Measurements from ENCODE around the gene PACRG.

The PACRG gene

DNA sequence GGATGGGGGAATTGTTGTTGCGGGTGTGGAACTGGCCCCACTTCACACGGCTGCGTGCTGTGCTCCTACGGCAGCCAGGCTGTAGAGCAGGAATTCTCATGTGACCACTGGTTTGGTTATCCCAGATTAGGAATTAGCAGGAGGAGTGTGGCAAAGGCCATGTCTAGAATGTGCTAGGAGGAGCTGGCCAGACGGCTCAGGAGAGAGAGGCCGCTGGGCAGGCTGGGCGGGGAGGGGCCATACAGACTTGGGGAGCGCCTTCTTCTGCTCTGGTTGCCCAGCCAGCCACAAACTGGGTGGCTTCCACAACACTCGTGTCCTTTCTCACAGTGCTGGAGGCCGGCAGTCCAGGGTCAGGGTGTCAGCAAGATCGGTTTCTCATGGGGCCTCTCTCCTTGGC is 441.7 kb downstream of the PACRG start:
- TF ChIP-seq, protein P1, sequence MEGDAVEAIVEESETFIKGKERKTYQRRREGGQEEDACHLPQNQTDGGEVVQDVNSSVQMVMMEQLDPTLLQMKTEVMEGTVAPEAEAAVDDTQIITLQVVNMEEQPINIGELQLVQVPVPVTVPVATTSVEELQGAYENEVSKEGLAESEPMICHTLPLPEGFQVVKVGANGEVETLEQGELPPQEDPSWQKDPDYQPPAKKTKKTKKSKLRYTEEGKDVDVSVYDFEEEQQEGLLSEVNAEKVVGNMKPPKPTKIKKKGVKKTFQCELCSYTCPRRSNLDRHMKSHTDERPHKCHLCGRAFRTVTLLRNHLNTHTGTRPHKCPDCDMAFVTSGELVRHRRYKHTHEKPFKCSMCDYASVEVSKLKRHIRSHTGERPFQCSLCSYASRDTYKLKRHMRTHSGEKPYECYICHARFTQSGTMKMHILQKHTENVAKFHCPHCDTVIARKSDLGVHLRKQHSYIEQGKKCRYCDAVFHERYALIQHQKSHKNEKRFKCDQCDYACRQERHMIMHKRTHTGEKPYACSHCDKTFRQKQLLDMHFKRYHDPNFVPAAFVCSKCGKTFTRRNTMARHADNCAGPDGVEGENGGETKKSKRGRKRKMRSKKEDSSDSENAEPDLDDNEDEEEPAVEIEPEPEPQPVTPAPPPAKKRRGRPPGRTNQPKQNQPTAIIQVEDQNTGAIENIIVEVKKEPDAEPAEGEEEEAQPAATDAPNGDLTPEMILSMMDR (IDR thresholded peaks at IDR 0.05; ENCODE audit: insufficient read depth, low read depth, low read length, missing control alignments), result no peak

DNA sequence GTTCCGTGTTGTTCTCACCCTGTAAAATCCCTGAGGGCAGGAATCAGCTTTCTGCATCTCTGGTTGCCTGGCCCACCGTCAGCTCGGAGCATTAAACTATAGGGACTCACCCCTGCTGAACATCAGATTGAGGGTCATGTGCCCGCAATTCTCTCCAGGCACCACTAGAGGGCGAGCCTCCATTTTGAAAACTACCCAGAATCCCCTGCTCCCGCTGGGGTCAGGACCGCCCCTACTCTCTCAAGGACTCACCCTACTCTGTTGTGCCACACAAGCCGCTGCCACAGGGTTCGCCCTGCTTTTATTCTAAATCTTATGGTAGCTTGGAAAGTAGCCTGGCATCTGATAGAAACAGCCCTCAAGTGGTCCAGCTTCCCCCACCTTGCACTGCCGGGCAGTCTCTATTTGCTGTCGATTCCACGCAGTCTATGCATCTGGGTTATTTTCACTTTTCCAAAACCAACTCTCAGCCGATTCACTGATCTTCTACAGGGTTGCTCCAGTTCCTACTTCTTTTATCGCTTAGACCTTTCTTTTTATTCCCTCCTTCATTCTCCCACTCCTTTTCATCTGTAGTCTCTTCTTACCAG is 442.6 kb downstream of the PACRG start:
- H3K4me3 ChIP-seq (ENCODE audit: low read length), result no peak overlapping the region
- TF ChIP-seq, protein P1 (IDR thresholded peaks at IDR 0.05; ENCODE audit: insufficient read depth, low read depth, low read length, missing control alignments), result peak; percentile 59
- peak; percentile 6 for DNase-seq (ENCODE audit: low read depth)

More for the DNA sequence above, 441.7 kb downstream of the PACRG start:
- H3K4me3 ChIP-seq (ENCODE audit: low read length), result no peak overlapping the region
- no peak for DNase-seq (ENCODE audit: low read depth)

DNA sequence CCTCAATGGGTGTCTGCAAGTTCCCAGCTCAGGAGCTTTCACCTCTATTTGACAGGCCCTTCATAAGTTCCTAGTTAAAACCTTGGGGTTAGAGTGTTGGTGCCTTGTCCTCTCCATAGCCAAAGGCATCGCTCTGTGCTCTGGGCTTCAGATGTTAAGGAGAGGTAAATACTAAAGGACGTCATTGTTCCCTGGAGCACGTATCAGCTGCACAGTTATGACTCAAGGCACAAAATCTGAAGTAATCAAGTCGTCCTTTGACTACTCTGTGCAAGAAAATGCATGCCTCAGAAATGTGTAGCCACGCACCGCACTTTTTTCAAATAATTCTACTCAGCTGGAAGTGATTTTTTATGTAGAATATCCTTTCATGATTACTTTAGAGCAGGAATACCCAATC is 446.0 kb downstream of the PACRG start:
- DNase-seq (ENCODE audit: low read depth), result no peak
- H3K4me3 ChIP-seq (ENCODE audit: low read length), result no peak overlapping the region
- TF ChIP-seq, protein P1 (IDR thresholded peaks at IDR 0.05; ENCODE audit: insufficient read depth, low read depth, low read length, missing control alignments), result no peak

DNA sequence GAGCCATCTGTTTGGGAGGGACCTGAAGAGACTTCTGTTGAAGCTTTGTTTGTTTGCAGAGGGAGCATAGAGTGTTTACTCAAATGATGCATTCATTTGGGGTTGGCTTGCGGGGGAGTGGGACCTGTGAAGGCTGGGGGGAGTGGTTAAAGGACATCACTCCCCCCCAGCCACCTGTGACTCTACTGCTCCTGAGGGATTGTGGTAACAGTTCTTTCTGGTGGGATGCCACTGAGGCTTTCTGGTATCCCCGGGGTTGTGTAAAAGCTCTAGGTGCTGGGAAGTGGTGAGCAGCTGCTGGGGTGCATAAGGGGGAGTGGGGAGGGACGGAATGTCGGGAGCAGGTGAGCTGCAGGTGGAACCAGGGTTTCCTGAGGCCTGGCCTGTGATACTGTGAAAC is 447.5 kb downstream of the PACRG start:
- no peak overlapping the region for H3K4me3 ChIP-seq (ENCODE audit: low read length)
- TF ChIP-seq, protein P1 (IDR thresholded peaks at IDR 0.05; ENCODE audit: insufficient read depth, low read depth, low read length, missing control alignments), result no peak
- no peak for DNase-seq (ENCODE audit: low read depth)

DNA sequence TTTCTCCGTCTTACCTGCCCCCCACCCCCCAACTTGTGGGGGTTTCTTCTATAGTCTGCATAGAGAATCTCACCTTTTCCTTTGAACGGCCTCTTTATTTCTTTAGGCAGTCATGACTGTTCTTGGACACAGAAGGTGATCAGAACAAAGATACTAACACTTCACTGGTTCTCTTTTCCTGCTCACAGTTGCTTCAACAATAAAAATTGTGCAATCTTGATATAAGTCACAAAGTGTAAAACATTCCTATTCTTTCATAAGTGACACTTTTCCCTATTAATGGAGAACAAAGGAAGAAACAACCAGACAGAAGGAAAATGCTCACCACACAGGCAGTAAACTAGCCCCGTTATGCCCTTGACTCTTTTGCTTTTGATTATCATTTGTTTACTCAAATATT is 448.3 kb downstream of the PACRG start:
- TF ChIP-seq, protein P1 (IDR thresholded peaks at IDR 0.05; ENCODE audit: insufficient read depth, low read depth, low read length, missing control alignments), result no peak
- H3K4me3 ChIP-seq (ENCODE audit: low read length), result no peak overlapping the region
- no peak for DNase-seq (ENCODE audit: low read depth)

DNA sequence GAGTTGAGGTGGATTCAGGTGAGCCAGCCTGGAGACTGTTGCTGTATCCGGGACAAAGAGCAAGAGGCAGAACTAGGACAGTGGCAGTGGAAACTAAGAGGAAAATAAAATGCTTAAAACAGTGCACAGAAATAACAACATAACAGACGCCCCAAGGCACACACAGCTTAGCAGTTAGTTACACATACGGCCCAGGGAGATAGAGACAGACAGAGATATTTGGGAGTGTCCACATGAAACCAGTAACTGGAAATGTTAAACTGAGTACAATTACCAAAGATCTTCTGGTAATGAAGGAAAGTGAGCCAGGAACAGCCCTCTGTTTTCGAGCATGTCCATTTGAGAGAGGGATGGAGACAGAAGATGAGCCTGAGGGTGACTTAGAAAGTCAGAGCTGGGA is 449.2 kb downstream of the PACRG start:
- TF ChIP-seq, protein P1 (IDR thresholded peaks at IDR 0.05; ENCODE audit: insufficient read depth, low read depth, low read length, missing control alignments), result no peak
- H3K4me3 ChIP-seq (ENCODE audit: low read length), result no peak overlapping the region
- DNase-seq (ENCODE audit: low read depth), result no peak

DNA sequence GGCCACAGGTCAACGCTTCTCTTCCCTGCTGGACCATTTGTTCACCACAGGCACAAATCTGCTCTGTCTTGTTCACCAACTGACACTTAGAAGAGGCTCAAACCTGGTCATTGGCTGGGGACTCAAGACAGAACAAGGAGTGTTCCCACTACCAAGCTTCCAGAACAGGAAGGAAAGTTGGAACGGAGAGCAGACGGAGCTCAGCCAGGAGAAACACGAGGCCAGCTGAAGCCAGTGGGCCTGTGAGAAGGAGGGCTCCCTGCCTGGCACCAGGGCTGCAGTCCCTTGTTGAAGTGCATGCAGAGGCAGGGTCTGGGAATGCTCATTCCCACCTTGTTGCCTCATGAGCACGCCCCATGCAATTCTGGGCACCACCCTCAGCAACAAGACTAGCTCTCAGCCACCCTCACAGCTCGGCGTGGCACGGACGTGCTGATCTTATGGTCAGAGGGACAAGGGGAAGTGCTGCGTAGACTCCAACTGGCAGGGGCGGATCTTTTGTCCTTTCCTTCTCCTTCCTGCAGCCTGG is 450.2 kb downstream of the PACRG start:
- TF ChIP-seq, protein P1 (IDR thresholded peaks at IDR 0.05; ENCODE audit: insufficient read depth, low read depth, low read length, missing control alignments), result no peak
- H3K4me3 ChIP-seq (ENCODE audit: low read length), result no peak overlapping the region
- no peak for DNase-seq (ENCODE audit: low read depth)
